C1 segment of cervical spinal cord (tissue), 14 donors: ENCODE results near the gene TRERF1.
"Not testable (repeated sequence)": the region's sequence is repeated elsewhere in the genome, so short reads cannot be mapped to it uniquely, and the experiment has no call there.

Source experiments
- DNase-seq, 14 donors: peaks; one replicate each; lab custom pipeline; 2025; lab: John Stamatoyannopoulos, UW

The TRERF1 gene

DNA sequence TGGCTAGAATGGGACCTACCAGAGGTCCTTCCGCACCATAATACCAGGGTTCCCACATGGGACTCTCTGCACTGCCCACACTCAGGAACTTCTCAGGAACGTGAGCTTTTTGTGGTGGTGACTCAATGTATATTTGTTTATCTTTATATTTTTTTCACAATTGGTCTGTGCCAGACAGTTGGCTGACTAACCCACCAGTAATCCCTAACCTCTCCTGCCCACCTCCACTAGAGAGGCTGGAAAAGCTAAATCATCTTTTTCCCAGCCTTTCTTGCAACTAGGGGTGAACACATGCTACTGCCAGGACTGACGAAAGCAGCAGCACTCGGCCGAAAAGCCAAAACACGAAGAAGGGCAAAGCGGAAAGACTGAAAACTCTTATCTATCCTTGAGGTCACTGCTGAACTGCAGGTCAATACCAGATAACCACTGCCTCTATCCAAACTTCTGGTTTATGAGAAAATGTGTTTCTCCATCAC, 112.9 kb downstream of the TRERF1 start:
- no peak for DNase-seq

DNA sequence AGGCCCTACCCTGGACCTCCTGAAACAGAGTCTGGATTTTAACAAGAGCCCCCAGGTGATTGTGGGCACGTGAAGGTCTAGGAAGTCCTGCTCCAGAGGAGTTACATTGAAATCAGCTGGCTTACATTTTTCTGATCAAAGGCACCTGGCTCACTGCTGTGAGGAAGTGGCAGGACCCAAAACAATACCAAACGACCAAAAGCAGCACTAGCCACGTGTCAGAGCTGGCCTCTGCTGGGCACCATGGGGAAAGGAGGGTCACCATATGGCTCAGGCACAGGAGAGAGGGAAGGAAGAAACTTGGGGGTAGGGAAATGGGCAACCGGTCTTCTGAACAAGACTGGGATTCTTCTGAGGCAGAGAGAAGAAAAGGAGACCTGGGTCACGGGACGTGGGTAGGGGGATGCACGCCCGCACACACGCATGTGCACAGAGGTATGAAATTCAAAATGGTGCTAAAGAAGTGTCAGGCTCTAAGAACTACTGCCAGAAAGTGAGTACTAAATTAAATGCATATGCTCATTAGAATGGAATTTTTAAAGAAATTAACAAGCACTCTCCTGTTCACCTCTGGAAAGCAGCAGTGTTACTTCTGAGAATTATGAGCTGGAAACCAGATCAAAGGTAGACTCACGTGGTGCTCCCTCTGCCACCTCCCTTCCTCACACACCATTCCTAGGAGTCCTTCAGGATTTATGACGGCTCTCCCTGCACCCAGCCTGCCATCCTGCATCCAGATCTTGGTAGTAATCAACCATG, 113.6 kb downstream of the TRERF1 start:
- DNase-seq, result no peak

DNA sequence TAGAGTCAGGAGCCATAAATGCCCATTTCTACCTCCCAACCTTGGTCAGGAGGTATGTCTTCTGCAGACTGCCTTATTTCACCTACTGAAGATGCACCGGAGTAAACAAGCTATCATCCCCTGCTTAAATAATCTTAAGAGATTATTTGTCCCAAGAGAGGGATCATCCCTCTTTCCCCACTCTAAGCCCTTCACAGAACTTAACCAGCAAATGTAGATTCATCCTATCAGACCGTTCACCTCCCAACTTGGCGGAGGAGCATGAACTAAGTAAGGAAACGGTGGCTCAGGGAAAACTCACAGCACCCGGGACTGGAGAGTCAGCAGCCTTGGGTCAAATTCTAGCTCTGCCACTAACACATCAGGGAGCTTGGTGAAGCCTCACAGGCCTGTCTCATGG, 115.3 kb downstream of the TRERF1 start:
- DNase-seq, result no peak

DNA sequence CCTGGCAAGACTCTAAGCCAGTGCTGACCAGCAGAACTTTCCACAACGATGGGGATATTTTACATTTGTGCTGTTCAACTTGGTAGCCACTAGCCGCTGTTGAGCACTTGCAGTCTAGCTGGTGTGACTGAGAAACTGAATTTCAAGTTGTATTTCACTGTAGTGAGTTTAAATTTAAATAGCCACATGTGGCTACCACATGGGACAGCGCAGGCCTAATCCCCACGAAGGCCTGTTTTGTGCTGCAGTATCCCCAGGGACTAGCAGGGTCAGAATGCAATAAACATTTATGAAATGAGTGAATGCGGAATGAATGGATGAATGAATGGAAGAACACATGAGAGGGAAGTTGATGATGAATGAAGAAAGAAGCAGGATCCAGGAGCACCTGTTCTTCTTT, 115.8 kb downstream of the TRERF1 start:
- no peak for DNase-seq

DNA sequence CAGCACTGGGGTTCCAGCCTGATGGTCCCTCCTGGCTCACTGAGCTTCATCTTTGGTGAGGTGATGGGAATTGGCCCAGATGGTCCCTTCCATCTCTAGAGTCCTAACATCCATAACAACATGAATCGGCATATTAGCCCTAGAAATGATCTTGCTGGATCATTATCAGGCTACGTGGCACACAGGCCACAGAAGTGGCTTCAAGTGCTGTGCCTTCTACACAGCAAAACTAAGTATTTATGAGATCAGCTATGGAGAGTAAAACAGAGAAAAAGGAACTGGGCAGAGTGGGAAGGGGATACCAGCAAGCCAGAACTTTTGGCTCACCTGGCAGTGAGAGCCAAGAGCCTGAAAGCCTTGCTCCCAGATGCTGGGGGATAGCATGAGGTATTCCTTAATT, 116.9 kb downstream of the TRERF1 start:
- no peak for DNase-seq

DNA sequence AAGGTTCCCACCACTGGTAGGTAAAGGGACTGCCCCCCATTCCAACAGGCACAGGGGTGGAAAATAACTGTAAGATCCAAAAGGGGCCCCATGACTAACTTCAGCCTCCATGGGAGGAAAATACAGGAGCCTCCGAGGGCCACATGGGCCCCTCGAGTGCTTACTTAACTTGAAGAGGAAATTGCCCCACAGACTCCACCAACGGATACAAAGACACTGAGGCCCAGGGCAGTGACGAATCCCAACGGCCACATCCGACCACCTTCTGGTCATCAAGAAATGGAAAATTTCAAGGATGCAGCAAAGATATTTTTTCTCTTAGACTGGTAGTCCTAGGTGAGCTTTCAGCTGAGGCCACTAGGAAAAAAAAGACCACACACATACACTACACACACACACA, 118.1 kb downstream of the TRERF1 start:
- no peak for DNase-seq

DNA sequence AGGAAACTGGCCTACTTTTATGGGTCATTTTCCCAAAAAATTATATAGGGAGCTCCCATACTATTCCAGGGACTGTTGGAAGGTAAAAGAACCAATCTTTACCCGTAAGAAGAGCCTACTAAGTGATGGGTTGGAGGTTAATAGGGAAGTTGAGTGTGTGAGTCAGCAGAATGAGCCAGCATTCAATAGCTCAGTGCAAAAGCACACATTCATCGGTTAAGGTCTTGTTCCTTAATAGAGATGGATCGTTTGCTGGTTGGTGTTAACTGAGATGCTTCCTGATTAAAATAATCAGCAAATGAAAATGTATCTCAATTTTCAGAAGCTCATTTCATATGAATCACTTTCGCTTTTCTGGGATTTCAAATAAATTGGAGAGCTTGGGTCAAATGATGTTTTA, 118.8 kb downstream of the TRERF1 start:
- no peak for DNase-seq

DNA sequence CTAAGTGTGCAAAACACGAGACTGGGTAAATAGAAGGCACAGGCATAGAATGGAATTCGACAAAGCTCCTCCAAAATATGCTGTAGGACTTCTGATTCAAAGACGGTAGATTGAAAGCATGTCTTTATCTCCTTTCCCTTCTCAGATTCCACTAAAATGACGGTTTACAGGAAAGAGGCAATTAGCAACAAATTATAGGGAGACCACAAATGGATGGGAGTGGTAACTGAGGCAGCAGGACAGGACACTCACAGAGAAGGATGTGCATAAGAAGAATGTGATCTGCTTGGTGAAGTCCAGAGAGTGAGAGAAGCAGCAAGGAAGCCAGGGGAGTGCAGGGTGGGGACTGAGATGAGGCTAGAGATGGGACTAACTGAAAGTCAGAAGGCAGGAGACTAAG, 120.7 kb downstream of the TRERF1 start:
- no peak for DNase-seq

DNA sequence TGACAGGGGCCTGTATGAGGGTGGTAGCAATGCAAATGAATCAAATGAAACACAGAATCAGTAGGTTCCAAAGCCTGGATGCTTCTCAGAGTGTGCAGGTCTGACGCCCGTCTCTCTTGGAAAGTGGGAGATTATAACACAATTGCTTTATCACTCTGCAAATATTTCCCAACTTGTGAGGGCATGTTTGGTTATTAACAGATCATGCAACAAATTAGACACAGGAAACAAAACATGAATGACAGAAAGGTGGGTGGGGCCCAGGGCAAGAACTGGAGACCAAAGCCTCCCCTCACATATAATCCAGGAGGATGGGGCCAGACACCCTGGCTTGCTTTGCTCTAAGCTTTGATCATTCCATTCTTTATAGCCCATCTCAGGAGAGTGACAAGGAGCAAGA, 125.5 kb downstream of the TRERF1 start:
- DNase-seq, result no peak

DNA sequence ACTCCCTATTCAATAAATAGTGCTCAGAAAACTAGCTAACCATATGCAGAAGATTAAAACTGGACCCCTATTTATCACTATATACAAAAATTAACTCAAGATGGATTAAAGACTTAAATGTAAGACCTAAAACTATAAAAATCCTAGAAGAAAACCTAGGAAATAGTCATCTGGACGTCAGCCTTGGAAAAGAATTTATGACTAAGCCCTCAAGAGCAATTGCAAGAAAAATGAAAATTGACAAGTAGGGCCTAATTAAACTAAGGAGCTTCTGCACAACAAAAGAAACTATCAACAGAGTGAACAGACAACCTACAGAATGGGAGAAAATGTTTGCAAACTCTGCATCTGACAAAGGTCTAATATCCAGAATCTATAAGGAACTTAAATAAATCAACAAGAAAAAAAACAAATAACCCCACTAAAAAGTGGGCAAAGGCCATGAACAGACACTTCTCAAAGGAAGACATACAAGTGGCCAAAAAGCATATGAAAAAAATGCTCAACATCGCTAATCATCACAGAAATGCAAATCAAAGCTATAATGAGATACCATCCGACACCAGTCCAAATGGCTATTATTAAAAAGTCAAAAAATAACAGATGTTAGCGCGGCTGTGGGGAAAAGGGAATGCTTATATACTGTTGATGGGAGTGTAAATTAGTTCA, 126.9 kb downstream of the TRERF1 start:
- DNase-seq, result not testable (repeated sequence)

DNA sequence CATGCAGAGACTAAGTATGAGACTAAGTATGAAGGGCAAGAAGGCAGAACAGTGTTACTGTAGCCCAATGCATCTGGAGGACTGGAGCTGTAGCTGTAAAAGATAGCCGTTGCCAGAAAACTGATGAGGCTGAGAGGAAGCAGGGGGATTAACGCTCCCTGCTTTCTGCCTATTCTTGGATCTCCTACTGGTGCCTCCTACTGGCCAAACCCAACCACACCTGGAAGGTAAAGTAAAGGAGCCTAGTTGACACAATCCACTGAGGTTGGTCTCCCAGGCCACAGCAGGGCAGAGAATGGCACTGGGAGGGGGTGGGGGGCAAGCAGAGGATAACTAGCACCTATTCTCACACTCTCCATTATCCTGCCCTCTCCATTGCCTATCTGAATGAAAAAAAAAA, 129.1 kb downstream of the TRERF1 start:
- no peak for DNase-seq

DNA sequence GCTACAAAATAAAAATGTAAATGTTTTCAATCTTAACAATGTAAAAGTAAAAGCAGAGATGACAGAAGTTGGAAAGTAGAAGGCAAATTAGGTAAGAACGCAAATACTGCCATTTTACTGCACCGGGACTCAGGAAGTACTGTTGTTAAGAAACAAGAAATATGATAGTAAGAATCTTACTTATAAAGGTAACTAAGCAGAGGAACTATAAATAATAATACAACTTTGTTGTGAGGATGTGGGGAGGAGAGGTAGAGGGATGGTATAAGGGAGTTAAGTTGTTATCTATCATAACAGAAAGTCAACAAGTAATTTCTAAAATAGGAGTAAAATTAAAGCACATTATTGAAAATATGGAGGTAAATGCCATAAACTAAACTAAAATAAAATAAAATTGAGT, 129.8 kb downstream of the TRERF1 start:
- no peak for DNase-seq

DNA sequence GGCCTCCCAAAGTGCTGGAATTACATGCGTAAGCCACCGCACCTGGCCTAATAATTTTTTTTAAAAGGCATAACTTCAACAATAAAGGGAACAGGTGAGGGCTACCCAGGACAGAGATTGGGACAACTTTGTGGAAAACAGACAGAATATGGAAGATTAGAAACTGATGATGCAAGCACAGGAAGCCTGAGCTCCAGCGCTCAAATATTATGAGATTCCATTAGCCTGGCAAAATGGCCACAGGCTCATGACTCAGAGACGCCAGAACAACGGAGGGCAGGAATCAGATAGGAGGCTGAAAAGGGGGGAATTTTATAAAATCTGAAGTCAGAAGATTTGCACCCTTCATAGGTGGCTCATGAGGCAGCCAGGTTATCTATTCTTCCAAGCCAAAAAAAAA, 131.0 kb downstream of the TRERF1 start:
- DNase-seq, result no peak

DNA sequence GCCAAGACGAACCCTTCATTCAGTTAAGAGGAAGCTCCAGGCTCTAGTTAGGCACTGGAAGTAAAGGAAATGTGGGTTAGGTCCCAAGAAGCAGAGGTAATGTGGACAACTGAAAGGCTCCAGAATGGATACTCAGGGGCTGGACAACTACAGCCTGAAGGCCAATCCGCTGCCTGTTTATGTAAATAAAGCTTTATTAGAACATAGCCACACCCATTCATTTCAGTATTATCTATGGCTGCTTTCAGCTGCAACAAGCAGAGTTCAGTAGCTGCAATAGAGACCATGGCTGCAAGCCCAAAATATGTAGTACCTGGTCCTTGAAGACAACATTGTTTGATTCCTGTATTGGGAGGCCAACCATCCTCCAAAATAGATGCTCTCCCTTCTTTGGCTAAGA, 133.2 kb downstream of the TRERF1 start:
- DNase-seq, result no peak

DNA sequence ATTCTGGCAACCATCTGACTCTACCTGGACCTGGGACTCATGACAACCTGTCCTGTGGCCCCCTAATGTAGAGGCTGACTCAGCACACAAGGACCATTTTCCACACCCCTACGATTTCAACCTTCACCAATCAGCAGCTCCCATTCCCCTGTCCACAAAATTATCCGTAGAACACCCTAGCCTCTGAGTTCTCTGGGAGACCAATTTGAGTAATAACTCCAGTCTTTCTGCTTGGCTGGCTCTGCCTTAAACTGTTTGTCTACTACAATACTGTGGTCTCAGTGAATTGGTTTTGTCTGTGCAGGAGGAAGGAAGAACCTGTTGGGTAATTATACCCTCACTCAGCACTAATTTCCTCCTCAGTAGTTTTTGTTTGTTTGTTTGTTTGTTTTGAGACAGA, 134.7 kb downstream of the TRERF1 start:
- DNase-seq, result peak in 1 of 14 donors; percentile 4

DNA sequence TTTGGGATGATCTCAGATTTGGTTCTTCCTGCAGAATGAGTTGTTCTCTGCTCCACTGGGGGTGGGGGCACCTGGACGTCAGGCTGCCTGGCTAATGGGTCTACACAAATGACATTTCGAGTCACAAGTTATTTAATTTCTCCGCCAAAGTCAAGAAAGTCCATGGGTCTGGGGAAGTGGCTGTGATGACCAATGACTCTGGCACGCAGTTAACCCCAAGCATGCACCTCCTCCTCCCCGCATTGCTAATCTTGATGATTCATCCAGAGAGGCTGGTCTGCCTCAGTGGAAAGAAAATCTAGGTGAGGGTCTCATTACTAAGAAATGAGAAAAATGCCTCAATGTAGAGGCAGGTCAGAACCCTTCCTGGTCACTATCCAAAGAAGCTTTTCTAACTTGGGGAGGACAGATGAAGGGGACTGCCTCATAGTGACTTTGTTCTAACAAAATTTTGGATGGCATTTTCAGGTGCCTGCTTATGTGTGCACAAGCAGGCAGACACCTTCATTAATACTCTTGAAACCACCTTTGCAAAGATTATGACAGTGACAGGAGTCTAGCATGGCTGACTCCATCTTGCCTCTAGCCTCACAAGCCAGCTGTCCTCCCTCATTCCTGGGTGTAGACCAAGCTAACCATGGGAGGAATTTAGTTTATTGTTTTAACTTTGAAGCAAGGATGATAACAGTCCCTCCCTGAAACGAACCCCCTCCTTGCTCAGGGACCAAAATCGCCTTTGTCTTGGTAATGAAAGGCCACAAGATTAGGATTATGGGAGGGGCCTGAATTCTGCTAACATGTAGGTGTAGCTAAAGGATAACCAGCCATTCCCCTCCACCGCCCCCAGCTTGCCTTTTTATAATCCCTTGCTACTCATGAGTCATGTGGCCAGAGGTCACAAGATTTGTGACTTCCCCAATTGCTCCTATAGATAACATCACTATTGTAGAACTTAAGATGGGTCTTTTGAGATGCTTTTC, 135.4 kb downstream of the TRERF1 start:
- DNase-seq, result peak in 1 of 14 donors; percentile 5

DNA sequence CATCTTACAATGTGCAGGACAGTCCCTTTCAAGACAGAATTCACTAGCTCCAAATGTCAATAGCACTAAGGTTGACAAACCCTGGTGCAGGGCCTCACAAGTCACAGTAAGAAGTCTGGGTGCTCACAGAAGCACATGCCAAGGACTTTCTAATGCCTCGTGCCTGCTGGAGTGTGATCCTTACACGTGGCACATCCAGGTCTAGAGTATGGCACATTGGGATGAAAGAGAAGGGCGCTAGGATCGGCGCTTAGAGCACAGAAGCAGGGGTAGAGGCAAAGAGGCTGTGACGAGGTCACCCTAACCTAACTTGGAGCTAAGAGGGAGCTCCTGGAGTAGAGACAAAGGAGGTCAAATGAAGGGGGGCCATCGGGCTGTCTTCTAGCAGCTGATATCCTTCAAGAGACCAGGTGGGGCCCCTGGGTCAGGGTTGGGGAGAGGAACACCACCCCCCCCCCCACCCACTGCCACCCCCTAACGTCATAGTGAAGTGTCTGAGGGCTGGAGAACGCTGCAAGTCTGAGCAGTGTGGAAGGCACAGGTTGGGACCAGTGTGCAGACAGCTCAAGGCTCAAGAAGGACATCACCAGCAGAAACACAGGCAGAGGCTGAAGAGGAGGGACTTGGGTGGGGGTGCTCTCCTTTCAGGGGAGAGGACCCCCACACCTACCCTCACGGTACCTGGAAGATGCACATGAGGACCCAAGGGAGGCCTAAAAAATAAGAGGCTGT, 136.3 kb downstream of the TRERF1 start:
- no peak for DNase-seq

DNA sequence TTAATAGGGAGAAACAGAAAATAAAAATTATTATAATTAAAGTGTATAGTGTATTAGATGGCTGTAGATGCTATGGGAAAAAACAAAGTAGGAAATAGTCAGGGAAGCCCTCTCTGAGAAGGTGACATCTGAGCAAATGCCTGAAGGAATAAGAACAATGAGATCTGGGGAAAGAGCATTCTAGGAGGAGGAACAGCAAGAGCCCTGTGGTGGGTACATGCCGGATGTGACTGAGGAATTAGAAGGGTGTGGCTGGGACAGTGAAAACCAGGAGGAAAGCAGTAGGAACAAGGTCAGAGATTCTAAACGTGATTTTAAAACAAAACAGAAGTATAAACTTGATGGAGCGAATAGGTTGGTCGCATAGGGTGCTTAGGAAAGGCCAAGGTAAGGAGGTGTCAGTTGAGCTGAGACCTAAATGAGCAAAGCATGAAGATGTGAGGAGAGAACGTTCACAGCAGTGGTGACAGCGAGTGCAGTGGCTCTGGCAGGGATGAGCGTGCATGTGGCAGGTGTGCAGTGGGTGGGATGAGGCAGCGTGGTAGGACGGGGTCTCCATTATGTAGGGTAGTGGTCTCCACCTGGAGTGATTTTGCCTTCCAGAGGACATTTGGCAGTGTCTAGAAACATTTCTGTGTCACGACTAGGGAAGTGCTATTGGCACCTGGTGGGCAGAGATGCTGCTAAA, 137.0 kb downstream of the TRERF1 start:
- DNase-seq, result no peak

DNA sequence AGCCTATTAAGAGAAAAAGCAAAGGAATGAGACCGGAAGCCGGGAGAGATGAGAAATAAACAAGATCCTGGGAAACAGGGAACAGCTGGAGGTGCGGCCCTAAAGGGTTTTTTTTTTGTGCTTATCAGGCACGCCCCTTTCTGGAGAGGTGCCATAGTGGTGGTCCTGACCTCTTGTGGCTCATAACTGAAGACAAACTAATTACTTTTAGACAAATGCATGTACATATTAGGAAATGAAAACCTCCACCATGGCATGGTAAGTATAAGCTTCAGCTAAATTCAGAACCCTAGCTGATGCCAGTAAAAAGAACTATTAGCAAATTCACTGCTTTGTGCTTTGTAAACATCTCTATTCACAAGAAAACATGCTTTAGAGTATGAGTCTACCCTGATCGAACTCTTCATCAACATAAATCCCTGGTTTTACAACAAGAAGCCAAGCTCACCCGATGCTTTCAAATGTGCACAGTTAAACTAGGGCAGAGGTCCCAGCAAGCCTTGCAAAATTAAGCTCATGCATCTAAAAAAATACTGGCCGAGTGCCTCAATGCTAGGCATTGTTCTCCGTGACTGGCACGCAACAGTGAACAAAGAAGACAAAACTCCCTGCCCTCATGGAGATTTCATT, 137.7 kb downstream of the TRERF1 start:
- DNase-seq, result no peak

DNA sequence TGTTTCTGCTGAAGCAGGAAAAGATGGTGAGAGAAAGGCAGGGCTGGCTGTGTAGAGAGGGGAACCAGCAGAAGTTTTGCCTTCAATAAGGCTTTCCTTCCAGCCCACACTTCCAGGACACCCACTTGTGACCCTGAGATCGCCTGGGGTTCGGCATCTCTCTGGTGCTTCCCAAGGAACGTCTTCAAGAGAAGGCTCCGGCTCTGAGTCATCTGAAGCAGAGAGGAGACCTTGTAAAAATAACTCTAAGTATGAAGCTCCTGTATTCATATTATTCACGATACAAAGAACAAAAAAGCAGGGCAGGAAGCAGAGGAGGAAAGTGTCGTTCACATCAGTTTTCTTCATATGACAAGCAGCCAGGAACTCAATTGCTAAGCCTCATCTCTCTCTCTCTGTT, 138.7 kb downstream of the TRERF1 start:
- no peak for DNase-seq

DNA sequence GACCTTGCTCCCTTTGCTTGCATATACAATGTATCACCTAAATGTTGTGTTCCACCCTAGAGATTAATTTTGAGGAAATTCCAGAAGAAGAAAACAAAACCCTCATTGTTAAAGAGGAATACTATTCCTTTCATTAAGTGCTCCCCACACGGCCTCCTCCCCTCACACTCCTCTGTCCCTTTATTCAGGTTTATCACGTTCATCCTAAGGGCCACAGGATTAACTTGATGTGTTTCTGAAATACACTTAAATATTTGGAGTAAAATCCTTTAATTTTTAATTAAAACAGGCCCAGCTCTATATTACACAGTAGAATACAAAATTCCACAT, 144.6 kb downstream of the TRERF1 start:
- DNase-seq, result no peak
